ENCODE results near the gene SIRT2. TPM values are rescaled to one million over a fixed set of nuclear protein-coding genes. Genes with fewer than 3 reads are reported as not detected.
A peak's percentile ranks its signal among the peaks of the same experiment; 100 is the strongest.

Gene SIRT2
- total RNA-seq, 1 experiment from 2014 or later, result 8.4 TPM

- DNase-seq, result no peak
- Mint-ChIP-seq H3K27me3 (ENCODE audit: low read depth) (peaks cover 15% of the 10 kb centered on the region), H3K4me1 (peaks cover 12% of the 10 kb centered on the region in 2 experiments), H3K4me3 (no peak overlapping the region), H3K36me3 (ENCODE audit: insufficient read depth in 1 of 3, low read depth in 3 of 3) (no peaks in the 10 kb centered on the region), H3K27ac (peak overlapping the region in 1 of 3 experiments; percentile 4; a peak in 2 of 7 replicates), H3K9me3 (no peaks in the 10 kb centered on the region)
- no peak overlapping the region for H3K56ac ChIP-seq (ENCODE audit: insufficient read length, low read depth, low read length)
- no peak overlapping the region for H3K27ac ChIP-seq (ENCODE audit: insufficient read length, low read depth, low read length)
- no peak overlapping the region for H4K5ac ChIP-seq (ENCODE audit: insufficient read length, low read depth, low read length)
- no peak overlapping the region for H2BK5ac ChIP-seq (ENCODE audit: insufficient read length, low read length)
- TF ChIP-seq, protein P1, sequence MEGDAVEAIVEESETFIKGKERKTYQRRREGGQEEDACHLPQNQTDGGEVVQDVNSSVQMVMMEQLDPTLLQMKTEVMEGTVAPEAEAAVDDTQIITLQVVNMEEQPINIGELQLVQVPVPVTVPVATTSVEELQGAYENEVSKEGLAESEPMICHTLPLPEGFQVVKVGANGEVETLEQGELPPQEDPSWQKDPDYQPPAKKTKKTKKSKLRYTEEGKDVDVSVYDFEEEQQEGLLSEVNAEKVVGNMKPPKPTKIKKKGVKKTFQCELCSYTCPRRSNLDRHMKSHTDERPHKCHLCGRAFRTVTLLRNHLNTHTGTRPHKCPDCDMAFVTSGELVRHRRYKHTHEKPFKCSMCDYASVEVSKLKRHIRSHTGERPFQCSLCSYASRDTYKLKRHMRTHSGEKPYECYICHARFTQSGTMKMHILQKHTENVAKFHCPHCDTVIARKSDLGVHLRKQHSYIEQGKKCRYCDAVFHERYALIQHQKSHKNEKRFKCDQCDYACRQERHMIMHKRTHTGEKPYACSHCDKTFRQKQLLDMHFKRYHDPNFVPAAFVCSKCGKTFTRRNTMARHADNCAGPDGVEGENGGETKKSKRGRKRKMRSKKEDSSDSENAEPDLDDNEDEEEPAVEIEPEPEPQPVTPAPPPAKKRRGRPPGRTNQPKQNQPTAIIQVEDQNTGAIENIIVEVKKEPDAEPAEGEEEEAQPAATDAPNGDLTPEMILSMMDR (conservative IDR thresholded peaks at IDR 0.05), result no peak
- no peak overlapping the region for H3K4me2 ChIP-seq (ENCODE audit: insufficient read depth, insufficient read length, low read length)
- H2BK15ac ChIP-seq (ENCODE audit: low read depth, low read length), result no peak overlapping the region
- no peaks in the 10 kb centered on the region for H3K9me3 ChIP-seq (ENCODE audit: control insufficient read depth, low read depth, low read length)
- no peak overlapping the region for H2BK12ac ChIP-seq (ENCODE audit: insufficient read length, low read depth, low read length)
- no peaks in the 10 kb centered on the region for H3K23me2 ChIP-seq (ENCODE audit: insufficient read length, low read depth, low read length, poor library complexity, severe bottlenecking)
- WGBS (ENCODE audit: extremely low coverage, insufficient read length, low lambda C conversion rate), result no CpG with 5 or more reads among the region's 9 CpGs
- no peak overlapping the region for H3K18ac ChIP-seq (ENCODE audit: insufficient read length, low read depth, low read length)
- H3K23ac ChIP-seq (ENCODE audit: insufficient read length, low read depth, low read length), result no peak overlapping the region
- H2BK120ac ChIP-seq (ENCODE audit: low read depth, low read length, poor library complexity, severe bottlenecking), result no peak overlapping the region
- no peak overlapping the region for H2BK20ac ChIP-seq (ENCODE audit: low read depth, low read length, poor library complexity, severe bottlenecking)
- H2AK5ac ChIP-seq (ENCODE audit: insufficient read length, low read length), result no peak overlapping the region
- no peak overlapping the region for H3K14ac ChIP-seq (ENCODE audit: insufficient read depth, low read length)
- no peak overlapping the region for H4K91ac ChIP-seq (ENCODE audit: insufficient read length, low read depth, low read length)
- H3K27me3 ChIP-seq (ENCODE audit: insufficient read depth, low read length), result no peaks in the 10 kb centered on the region
- no peaks in the 10 kb centered on the region for H4K20me1 ChIP-seq (ENCODE audit: control insufficient read depth, insufficient read depth, insufficient read length)
- H3K4ac ChIP-seq (ENCODE audit: low read depth, low read length), result no peak overlapping the region
- no peak overlapping the region for H4K8ac ChIP-seq (replicated peaks; ENCODE audit: insufficient read length, low read depth, low read length)
- H3T11ph ChIP-seq (ENCODE audit: low read length), result no peak overlapping the region
- H3K79me1 ChIP-seq (ENCODE audit: insufficient read depth, low read depth, low read length, poor library complexity, severe bottlenecking), result no peaks in the 10 kb centered on the region
- peaks cover 2% of the 10 kb centered on the region; the same call in 1 of the 2 replicates for H3K4me1 ChIP-seq (ENCODE audit: insufficient read depth, low read length)
- no peak overlapping the region for H2AFZ ChIP-seq (ENCODE audit: low read length)
- H3K9ac ChIP-seq (ENCODE audit: extremely low read depth, insufficient read length, low read length), result no peak overlapping the region
- H3K79me2 ChIP-seq (ENCODE audit: insufficient read depth, low read length), result no peaks in the 10 kb centered on the region
These were observed 4.5 kb downstream of the SIRT2 start for GRCh38 chr19:38894968-38895367.

Measured in H9 (cell line).